Activated T-cell treated with anti-CD3 and anti-CD28 coated beads, Interleukin-2, amount 50 U/mL, for 72 hours (primary cell): ENCODE measurements around the gene TMEM130. TPM values are rescaled to one million over a fixed set of nuclear protein-coding genes. Genes with fewer than 3 reads are reported as not detected.
"Not testable (repeated sequence)": the region's sequence is repeated elsewhere in the genome, so short reads cannot be mapped to it uniquely, and the experiment has no call there.

Experiments used
- ATAC-seq, 2 donors: fragments of 150-1000 bp; cut with Tn5 transposase; replicated peaks in 1 of 2; 2 replicates each; pipeline ENCODE4 v1.10.0; 2021; ENCODE audit warnings: moderate library complexity in 2 of 2, mild to moderate bottlenecking in 1 of 2
- DNase-seq, 2 donors: peaks; one replicate each; pipeline ENCODE4 v3.0.0; 2021 to 2022; ENCODE audit warnings: mixed read lengths in 1 of 2
- H3K27ac Mint-ChIP-seq: one replicate; pipeline ENCODE4 v1.8.0; 2022; ENCODE audit warnings: mild to moderate bottlenecking, moderate library complexity, mixed read lengths
- H3K27me3 Mint-ChIP-seq: one replicate; pipeline ENCODE4 v1.8.0; 2022; ENCODE audit warnings: low read depth, mixed read lengths
- H3K36me3 Mint-ChIP-seq, 2 donors: one replicate each; pipeline ENCODE4 v1.8.0; 2022; ENCODE audit warnings: mixed read lengths in 2 of 2, mild to moderate bottlenecking in 1 of 2; ENCODE audit not compliant: insufficient read depth in 2 of 2
- H3K4me1 Mint-ChIP-seq: one replicate; pipeline ENCODE4 v1.8.0; 2022; ENCODE audit warnings: low read depth, mixed read lengths
- H3K4me3 Mint-ChIP-seq, 2 donors: one replicate each; pipeline ENCODE4 v1.8.0; 2022; ENCODE audit warnings: mild to moderate bottlenecking in 2 of 2, mixed read lengths in 2 of 2, moderate library complexity in 2 of 2
- H3K9me3 Mint-ChIP-seq, 2 donors: one replicate each; pipeline ENCODE4 v1.8.0; 2022; ENCODE audit warnings: mixed read lengths in 2 of 2
- total RNA-seq, 2 donors: library from RNA; stranded (reverse); gene quantifications; one replicate each; pipeline ENCODE4 v1.2.3, GENCODE V29; 2022

TMEM130 gene
- total RNA-seq, 2 donors from 2014 or later = 0.35 to 2.0 TPM

GRCh38 chr7:98855610-98856422 lies 14.0 kb downstream of the TMEM130 start:
- DNase-seq = no peak
- H3K4me1 Mint-ChIP-seq = no peaks in the 10 kb centered on the region
- no peaks in the 10 kb centered on the region for H3K9me3 Mint-ChIP-seq
- H3K27me3 Mint-ChIP-seq = peaks cover 5% of the 10 kb centered on the region
- H3K4me3 Mint-ChIP-seq = no peak overlapping the region
- no peaks in the 10 kb centered on the region for H3K36me3 Mint-ChIP-seq
- no peak for ATAC-seq
- no peak overlapping the region for H3K27ac Mint-ChIP-seq

GRCh38 chr7:98852826-98853225 lies 17.0 kb downstream of the TMEM130 start:
- Mint-ChIP-seq H3K4me3 (no peak overlapping the region), H3K27ac (no peak overlapping the region), H3K36me3 (peaks cover 0 to 3% of the 10 kb centered on the region in 2 donors), H3K27me3 (no peaks in the 10 kb centered on the region), H3K4me1 (no peaks in the 10 kb centered on the region), H3K9me3 (peaks cover 0 to 4% of the 10 kb centered on the region in 2 donors)
- DNase-seq = no peak
- no peak for ATAC-seq

GRCh38 chr7:98848918-98849317 lies 20.9 kb downstream of the TMEM130 start:
- no peak for ATAC-seq
- no peak for DNase-seq
- Mint-ChIP-seq H3K4me1 (no peaks in the 10 kb centered on the region), H3K27me3 (no peaks in the 10 kb centered on the region), H3K9me3 (peaks cover 0 to 4% of the 10 kb centered on the region in 2 donors), H3K27ac (no peak overlapping the region), H3K4me3 (no peak overlapping the region), H3K36me3 (peaks cover 0 to 3% of the 10 kb centered on the region in 2 donors)

- H3K27me3 Mint-ChIP-seq, DNase-seq, H3K4me3 Mint-ChIP-seq, H3K9me3 Mint-ChIP-seq, ATAC-seq, H3K27ac Mint-ChIP-seq, H3K36me3 Mint-ChIP-seq, H3K4me1 Mint-ChIP-seq: not testable (repeated sequence)
Measured at GRCh38 chr7:98842552-98842951, 27.3 kb downstream of the TMEM130 start.

GRCh38 chr7:98841179-98841997 lies 28.4 kb downstream of the TMEM130 start:
- H3K27me3 Mint-ChIP-seq = no peaks in the 10 kb centered on the region
- no peaks in the 10 kb centered on the region for H3K9me3 Mint-ChIP-seq

GRCh38 chr7:98840722-98841121 lies 29.1 kb downstream of the TMEM130 start:
- H3K27ac Mint-ChIP-seq = no peak overlapping the region
- DNase-seq (no peak), ATAC-seq (no peak)
- no peaks in the 10 kb centered on the region for H3K27me3 Mint-ChIP-seq
- H3K4me3 Mint-ChIP-seq = no peak overlapping the region
- H3K4me1 Mint-ChIP-seq = no peaks in the 10 kb centered on the region
- no peaks in the 10 kb centered on the region for H3K9me3 Mint-ChIP-seq
- H3K36me3 Mint-ChIP-seq = no peaks in the 10 kb centered on the region

More at GRCh38 chr7:98841179-98841997, 28.4 kb downstream of the TMEM130 start:
- Mint-ChIP-seq H3K4me1 (no peaks in the 10 kb centered on the region), H3K27ac (no peak overlapping the region), H3K36me3 (no peaks in the 10 kb centered on the region), H3K4me3 (no peak overlapping the region)
- peak; percentile 62 to 75 for DNase-seq
- ATAC-seq = peak; percentile 57 to 60

- Mint-ChIP-seq H3K4me3 (no peak overlapping the region), H3K27me3 (no peaks in the 10 kb centered on the region), H3K27ac (no peak overlapping the region), H3K9me3 (no peaks in the 10 kb centered on the region), H3K4me1 (no peaks in the 10 kb centered on the region), H3K36me3 (no peaks in the 10 kb centered on the region)
- DNase-seq (no peak), ATAC-seq (no peak)
Measured at GRCh38 chr7:98840096-98840495, 29.7 kb downstream of the TMEM130 start.

GRCh38 chr7:98837630-98837972 lies 32.2 kb downstream of the TMEM130 start:
- no peak for ATAC-seq
- no peaks in the 10 kb centered on the region for H3K9me3 Mint-ChIP-seq
- H3K4me3 Mint-ChIP-seq = no peak overlapping the region
- no peak overlapping the region for H3K27ac Mint-ChIP-seq
- H3K27me3 Mint-ChIP-seq = no peaks in the 10 kb centered on the region
- H3K4me1 Mint-ChIP-seq = no peaks in the 10 kb centered on the region
- H3K36me3 Mint-ChIP-seq = no peaks in the 10 kb centered on the region
- no peak for DNase-seq

- no peak overlapping the region for H3K4me3 Mint-ChIP-seq
- DNase-seq (peak; percentile 38 to 45), ATAC-seq (peak in 1 of 2 donors; percentile 41)
- no peaks in the 10 kb centered on the region for H3K9me3 Mint-ChIP-seq
- H3K27me3 Mint-ChIP-seq = no peaks in the 10 kb centered on the region
- H3K36me3 Mint-ChIP-seq = no peaks in the 10 kb centered on the region
- H3K4me1 Mint-ChIP-seq = no peaks in the 10 kb centered on the region
- no peak overlapping the region for H3K27ac Mint-ChIP-seq
Measured at GRCh38 chr7:98836811-98837629, 32.8 kb downstream of the TMEM130 start.

GRCh38 chr7:98834949-98835348 lies 34.9 kb downstream of the TMEM130 start:
- H3K27ac Mint-ChIP-seq = no peak overlapping the region
- ATAC-seq (no peak), DNase-seq (no peak)
- H3K4me3 Mint-ChIP-seq = no peak overlapping the region
- no peaks in the 10 kb centered on the region for H3K27me3 Mint-ChIP-seq
- no peaks in the 10 kb centered on the region for H3K36me3 Mint-ChIP-seq
- H3K4me1 Mint-ChIP-seq = no peaks in the 10 kb centered on the region
- no peaks in the 10 kb centered on the region for H3K9me3 Mint-ChIP-seq

- no peaks in the 10 kb centered on the region for H3K27me3 Mint-ChIP-seq
- H3K4me3 Mint-ChIP-seq = no peak overlapping the region
- no peaks in the 10 kb centered on the region for H3K9me3 Mint-ChIP-seq
- ATAC-seq = no peak
- no peak for DNase-seq
- H3K27ac Mint-ChIP-seq = no peak overlapping the region
- H3K36me3 Mint-ChIP-seq = no peaks in the 10 kb centered on the region
- no peaks in the 10 kb centered on the region for H3K4me1 Mint-ChIP-seq
Measured at GRCh38 chr7:98833022-98833421, 36.8 kb downstream of the TMEM130 start.

- H3K36me3 Mint-ChIP-seq = no peaks in the 10 kb centered on the region
- no peaks in the 10 kb centered on the region for H3K27me3 Mint-ChIP-seq
- H3K4me1 Mint-ChIP-seq = no peaks in the 10 kb centered on the region
- H3K27ac Mint-ChIP-seq = no peak overlapping the region
- peak; percentile 41 to 51 for DNase-seq
- no peaks in the 10 kb centered on the region for H3K9me3 Mint-ChIP-seq
- H3K4me3 Mint-ChIP-seq = no peak overlapping the region
- ATAC-seq = no peak
Measured at GRCh38 chr7:98831641-98832221, 38.1 kb downstream of the TMEM130 start.
